GM13977 (cell line): ENCODE measurements around the gene EXD2.
A peak's percentile ranks its signal among the peaks of the same experiment; 100 is the strongest.
"Not testable (repeated sequence)": the region's sequence is repeated elsewhere in the genome, so short reads cannot be mapped to it uniquely, and the experiment has no call there.

ENCODE experiments used
- DNase-seq: peaks from one replicate; pipeline ENCODE4 v3.0.0; 2012; ENCODE audit warnings: low spot score
- CTCF ChIP-seq: IDR thresholded peaks from 2 replicates; pipeline ENCODE4 v1.5.1; 2012; ENCODE audit warnings: mild to moderate bottlenecking, control low read depth; ENCODE audit not compliant: insufficient read depth; ENCODE audit errors: extremely low read depth, missing control alignments
- in situ Hi-C: fragments of 300-500 bp; cut with MboI; formaldehyde crosslinking; loops from one replicate; pipeline ENCODE4 v1.12.0; 2022; ENCODE audit warnings: low sequenced_read_pairs, low pct_unique_long_range_greater_than_20kb, mixed read lengths, inconsistent platforms; ENCODE audit not compliant: unreplicated experiment

EXD2 gene

GRCh38 chr14:69152902-69153151 is 38.5 kb upstream of the EXD2 start, which contains the start of gene DCAF5:
Gene DCAF5 (minus strand): TSS chr14:69153119. CDS start chr14:69152978, 141 bp downstream.
- no peak for DNase-seq
- no peak for TF ChIP-seq CTCF
- in situ Hi-C loops, result no loop called here

- TF ChIP-seq CTCF, result no peak
- in situ Hi-C loops, result no loop called here
- peak; percentile 99 for DNase-seq
These were observed 38.0 kb upstream of the EXD2 start for GRCh38 chr14:69153152-69153872.

- in situ Hi-C loops, result no loop called here
- peak; percentile 24 for DNase-seq
- no peak for TF ChIP-seq CTCF
These were observed 37.4 kb upstream of the EXD2 start for GRCh38 chr14:69153873-69154270.

- DNase-seq, result no peak
- in situ Hi-C loops, result no loop called here
- TF ChIP-seq CTCF, result no peak
These were observed 36.5 kb upstream of the EXD2 start for GRCh38 chr14:69154779-69155178.

GRCh38 chr14:69156224-69156623 is 35.1 kb upstream of the EXD2 start:
- in situ Hi-C loops, result no loop called here
- TF ChIP-seq CTCF, result no peak
- DNase-seq, result no peak

- in situ Hi-C loops, result no loop called here
- TF ChIP-seq CTCF, result no peak
- no peak for DNase-seq
These were observed 29.7 kb upstream of the EXD2 start for GRCh38 chr14:69161590-69161989.

- in situ Hi-C loops, DNase-seq: not testable (repeated sequence)
These were observed 25.5 kb upstream of the EXD2 start for GRCh38 chr14:69165787-69166186.
